Osteoblast (primary cell): ENCODE results near the gene KIAA1755. TPM values are rescaled to one million over a fixed set of nuclear protein-coding genes. Genes with fewer than 3 reads are reported as not detected.

Experiments used
- DNase-seq: peaks from one replicate; pipeline ENCODE4 v3.0.0; 2011; ENCODE audit warnings: low spot score, mixed read lengths; ENCODE audit not compliant: insufficient read length; ENCODE audit errors: missing footprints
- H2AFZ ChIP-seq: 2 replicates; pipeline ENCODE4 v1.6.0; 2011; ENCODE audit warnings: mild to moderate bottlenecking, low read length
- H3K27ac ChIP-seq: 2 replicates; pipeline ENCODE4 v1.5.1; 2011; ENCODE audit warnings: mild to moderate bottlenecking, low read depth, low read length, moderate library complexity
- H3K27me3 ChIP-seq: 2 replicates; pipeline ENCODE4 v1.6.0; 2012; ENCODE audit warnings: mild to moderate bottlenecking, control low read depth, inconsistent platforms, low read length, moderate library complexity; ENCODE audit not compliant: insufficient read depth
- H3K36me3 ChIP-seq: 2 replicates; pipeline ENCODE4 v1.5.1; 2011; ENCODE audit warnings: mild to moderate bottlenecking, low read length, control low read depth, moderate library complexity; ENCODE audit not compliant: insufficient read depth
- H3K4me1 ChIP-seq: 2 replicates; pipeline ENCODE4 v1.5.1; 2011; ENCODE audit warnings: mild to moderate bottlenecking, low read length, control low read depth, moderate library complexity; ENCODE audit not compliant: insufficient read depth
- H3K4me2 ChIP-seq: 2 replicates; pipeline ENCODE4 v1.6.0; 2011; ENCODE audit warnings: mild to moderate bottlenecking, low read length; ENCODE audit not compliant: insufficient read depth
- H3K4me3 ChIP-seq: fragments of 200-600 bp; sonication (generic); 3 replicates; pipeline ENCODE4 v1.5.1; 2012; ENCODE audit warnings: mild to moderate bottlenecking, low read length, inconsistent platforms; ENCODE audit not compliant: insufficient read depth
- H3K79me2 ChIP-seq: 2 replicates; pipeline ENCODE4 v1.6.0; 2012; ENCODE audit warnings: mild to moderate bottlenecking, low read length, control low read depth, inconsistent platforms; ENCODE audit not compliant: insufficient read depth
- H3K9me3 ChIP-seq: 2 replicates; pipeline ENCODE4 v1.5.1; 2011; ENCODE audit warnings: low read depth, low read length, control low read depth
- H4K20me1 ChIP-seq: 2 replicates; pipeline ENCODE4 v1.6.0; 2012; ENCODE audit warnings: mild to moderate bottlenecking, low read length, control low read depth; ENCODE audit not compliant: insufficient read depth
- CTCF ChIP-seq: IDR thresholded peaks from 2 replicates; pipeline ENCODE4 v1.5.1; 2011; ENCODE audit warnings: mild to moderate bottlenecking, low read depth, low read length, moderate library complexity; ENCODE audit errors: extremely low read depth
- total RNA-seq: library from RNA; depleted of rRNA; stranded (reverse); fragments of >200 nt; gene quantifications from 2 replicates; pipeline ENCODE4 v1.2.3, GENCODE V29; 2012

The KIAA1755 gene
- total RNA-seq, 1 donor, result 2.5 TPM

- H3K4me2 ChIP-seq, result peak overlapping the region; percentile 21
Measured at GRCh38 chr20:38171675-38172043, 88.9 kb downstream of the KIAA1755 start.

GRCh38 chr20:38170826-38171674 is 89.5 kb downstream of the KIAA1755 start:
- no peaks in the 10 kb centered on the region for H3K79me2 ChIP-seq
- peak overlapping the region; percentile 82 for H3K27ac ChIP-seq
- H3K9me3 ChIP-seq, result no peaks in the 10 kb centered on the region
- no peak for TF ChIP-seq CTCF
- no peaks in the 10 kb centered on the region for H4K20me1 ChIP-seq
- DNase-seq, result no peak
- no peaks in the 10 kb centered on the region for H3K36me3 ChIP-seq
- no peak overlapping the region for H3K4me3 ChIP-seq
- H2AFZ ChIP-seq, result peak overlapping the region; percentile 39
- no peaks in the 10 kb centered on the region for H3K27me3 ChIP-seq
- peaks cover 66% of the 10 kb centered on the region for H3K4me1 ChIP-seq
- H3K4me2 ChIP-seq, result peak overlapping the region; percentile 21

More at GRCh38 chr20:38171675-38172043, 88.9 kb downstream of the KIAA1755 start:
- Histone ChIP-seq H3K27me3 (no peaks in the 10 kb centered on the region), H3K9me3 (no peaks in the 10 kb centered on the region), H3K36me3 (no peaks in the 10 kb centered on the region), H3K79me2 (no peaks in the 10 kb centered on the region), H3K4me3 (no peak overlapping the region), H3K27ac (peak overlapping the region; percentile 82), H2AFZ (peak overlapping the region; percentile 39), H4K20me1 (no peaks in the 10 kb centered on the region), H3K4me1 (peaks cover 61% of the 10 kb centered on the region)
- TF ChIP-seq CTCF, result no peak
- DNase-seq, result no peak

- TF ChIP-seq CTCF, result no peak
- H3K27ac ChIP-seq, result peak overlapping the region; percentile 82
- H3K27me3 ChIP-seq, result no peaks in the 10 kb centered on the region
- H3K4me2 ChIP-seq, result no peak overlapping the region
- no peak overlapping the region for H2AFZ ChIP-seq
- peaks cover 4% of the 10 kb centered on the region for H3K79me2 ChIP-seq
- H4K20me1 ChIP-seq, result no peaks in the 10 kb centered on the region
- H3K36me3 ChIP-seq, result no peaks in the 10 kb centered on the region
- peaks cover 72% of the 10 kb centered on the region for H3K4me1 ChIP-seq
- H3K9me3 ChIP-seq, result no peaks in the 10 kb centered on the region
- no peak for DNase-seq
- no peak overlapping the region for H3K4me3 ChIP-seq
Measured at GRCh38 chr20:38170219-38170825, 90.2 kb downstream of the KIAA1755 start.

- Histone ChIP-seq H3K4me1 (peaks cover 77% of the 10 kb centered on the region), H3K4me2 (no peak overlapping the region), H3K36me3 (no peaks in the 10 kb centered on the region), H3K9me3 (no peaks in the 10 kb centered on the region), H3K79me2 (peaks cover 8% of the 10 kb centered on the region), H2AFZ (no peak overlapping the region), H3K4me3 (no peak overlapping the region), H3K27me3 (no peaks in the 10 kb centered on the region), H4K20me1 (no peaks in the 10 kb centered on the region), H3K27ac (peak overlapping the region; percentile 82)
- DNase-seq, result no peak
- no peak for TF ChIP-seq CTCF
Measured at GRCh38 chr20:38169636-38170193, 90.8 kb downstream of the KIAA1755 start.
